ENCODE measurements around the gene FREY1. TPM values are rescaled to one million over a fixed set of nuclear protein-coding genes. Genes with fewer than 3 reads are reported as not detected.

The FREY1 gene
- total and polyA plus RNA-seq, 2 of the 13 experiments (the other 11 are each of a cell fraction or from before 2014, with no cell fraction given): 0.44 to 0.73 TPM

- ChIA-PET POLR2A (no interaction called here), CTCF (ENCODE audit: low intra/inter-chr PET ratio, low total read pairs) (no interaction called here)
- H3K36me3 ChIP-seq (replicated peaks in 1 of 2; ENCODE audit: control insufficient read depth in 1 of 2, insufficient read depth in 2 of 2, low read length in 2 of 2): peaks cover 23 to 75% of the 10 kb centered on the region in 2 experiments
- H2AFZ ChIP-seq (ENCODE audit: low read length): no peak overlapping the region
- H3K27ac ChIP-seq (ENCODE audit: extremely low read length, insufficient read depth, low read length): no peak overlapping the region
- DNase-seq (ENCODE audit: low spot score) (no peak), ATAC-seq (no peak), FAIRE-seq (no peak)
- H3K4me2 ChIP-seq (ENCODE audit: low read depth, low read length): no peak overlapping the region
- BruUV-seq (replicated peaks): no TSS peak
- H4K20me1 ChIP-seq (ENCODE audit: insufficient read depth, low read length): no peaks in the 10 kb centered on the region
- H3K4me1 ChIP-seq (ENCODE audit: insufficient read depth, low read length): no peaks in the 10 kb centered on the region
- no peaks in the 10 kb centered on the region for H3K79me2 ChIP-seq (ENCODE audit: insufficient read depth, low read length)
- TF ChIP-seq HNRNPLL (IDR thresholded peaks at IDR 0.05; ENCODE audit: low read depth, low read length, poor library complexity, severe bottlenecking): no peak
- TF ChIP-seq ZNF276 (CRISPR knock-in tag; IDR thresholded peaks at IDR 0.05; ENCODE audit: low read depth): no peak
- TF ChIP-seq ZNF709 (CRISPR knock-in tag; IDR thresholded peaks at IDR 0.05): no peak
- no peak for TF ChIP-seq MZF1 (CRISPR knock-in tag; IDR thresholded peaks at IDR 0.05; ENCODE audit: borderline replicate concordance)
- TF ChIP-seq REST (IDR thresholded peaks at IDR 0.05; ENCODE audit: borderline replicate concordance in 1 of 2, low read depth in 1 of 2, low read length in 2 of 2): no peak
- no peak for TF ChIP-seq MTF2 (CRISPR knock-in tag; IDR thresholded peaks at IDR 0.05; ENCODE audit: borderline replicate concordance)
- no peak for TF ChIP-seq KAT8 (CRISPR knock-in tag; IDR thresholded peaks at IDR 0.05)
- TF ChIP-seq ZXDC (CRISPR knock-in tag; IDR thresholded peaks at IDR 0.05): no peak
- no peak for TF ChIP-seq PLSCR1 (CRISPR knock-in tag; IDR thresholded peaks at IDR 0.05; ENCODE audit: borderline replicate concordance)
- no peak for TF ChIP-seq SOX13 (IDR thresholded peaks at IDR 0.05)
- TF ChIP-seq SOX13 (CRISPR knock-in tag; conservative IDR thresholded peaks at IDR 0.05 in 1 of 2, IDR thresholded peaks at IDR 0.05 in 1 of 2): no peak
- no peak for TF ChIP-seq KLF11 (CRISPR knock-in tag; IDR thresholded peaks at IDR 0.05)
- no peak for TF ChIP-seq SSRP1 (CRISPR knock-in tag; IDR thresholded peaks at IDR 0.05)
- in situ Hi-C loops (cut with HindIII; ENCODE audit: extremely low pct_ligation_motif_present, low pct_unique_long_range_greater_than_20kb): no loop called here
- no peak overlapping the region for H3K9ac ChIP-seq (ENCODE audit: insufficient read depth, low read depth, low read length)
- no peaks in the 10 kb centered on the region for H3K27me3 ChIP-seq (ENCODE audit: control insufficient read depth in 1 of 2, insufficient read depth in 2 of 2, low read length in 2 of 2)
- intact Hi-C loops (cut with micrococcal nuclease; ENCODE audit: unreplicated experiment): no loop called here
- H3K9me3 ChIP-seq (ENCODE audit: low read length): no peaks in the 10 kb centered on the region
- no peak overlapping the region for H3K4me3 ChIP-seq (replicated peaks in 1 of 3; ENCODE audit: insufficient read depth in 1 of 3, low read depth in 2 of 3, low read length in 3 of 3)
Measured at GRCh38 chr11:45864041-45864440, 43.0 kb downstream of the FREY1 start.
